ENCODE measurements around the gene IFITM5. TPM values are rescaled to one million over a fixed set of nuclear protein-coding genes. Genes with fewer than 3 reads are reported as not detected.

The IFITM5 gene
- total and polyA plus RNA-seq, 2 donors from 2014 or later: not detected

- H3K4me3 ChIP-seq (ENCODE audit: low read length in 3 of 3): no peak overlapping the region
- no peaks in the 10 kb centered on the region for H3K27me3 ChIP-seq (ENCODE audit: control insufficient read depth, insufficient read depth, low read length)
- no peaks in the 10 kb centered on the region for H3K36me3 ChIP-seq (ENCODE audit: control insufficient read depth in 2 of 3, insufficient read depth in 3 of 3, low read length in 3 of 3)
- no peaks in the 10 kb centered on the region for H3K9me3 ChIP-seq (ENCODE audit: control insufficient read depth in 2 of 3, insufficient read depth in 1 of 3, low read length in 3 of 3)
- H3K9ac ChIP-seq (ENCODE audit: low read length in 3 of 3): no peak overlapping the region
- DNase-seq: no peak
- intact Hi-C loops (cut with DNase I): no loop called here
- FAIRE-seq: no peak
- no peak overlapping the region for H3K27ac ChIP-seq (ENCODE audit: low read depth in 2 of 2, low read length in 2 of 2)
- H3K4me1 ChIP-seq (ENCODE audit: control insufficient read depth in 2 of 3, insufficient read depth in 2 of 3, low read depth in 1 of 3, low read length in 3 of 3): no peaks in the 10 kb centered on the region
- no peak for TF ChIP-seq CTCF (IDR thresholded peaks at IDR 0.05; ENCODE audit: borderline replicate concordance, extremely low read depth, insufficient read depth)
Measured at GRCh38 chr11:272931-273198, 26.5 kb downstream of the IFITM5 start.

- Histone ChIP-seq H3K4me3 (ENCODE audit: low read length in 3 of 3) (no peak overlapping the region), H3K4me1 (ENCODE audit: control insufficient read depth in 2 of 3, insufficient read depth in 2 of 3, low read depth in 1 of 3, low read length in 3 of 3) (peaks cover 0 to 2% (median 0%) of the 10 kb centered on the region in 3 donors), H3K9me3 (ENCODE audit: control insufficient read depth in 2 of 3, insufficient read depth in 1 of 3, low read length in 3 of 3) (no peaks in the 10 kb centered on the region), H3K27ac (ENCODE audit: low read depth in 2 of 2, low read length in 2 of 2) (no peak overlapping the region), H3K27me3 (ENCODE audit: control insufficient read depth, insufficient read depth, low read length) (no peaks in the 10 kb centered on the region), H3K36me3 (ENCODE audit: control insufficient read depth in 2 of 3, insufficient read depth in 3 of 3, low read length in 3 of 3) (no peaks in the 10 kb centered on the region), H3K9ac (ENCODE audit: low read length in 3 of 3) (no peak overlapping the region)
- DNase-seq (peak in 1 of 5 donors; percentile 63), FAIRE-seq (no peak)
- no peak for TF ChIP-seq CTCF (IDR thresholded peaks at IDR 0.05; ENCODE audit: borderline replicate concordance, extremely low read depth, insufficient read depth)
- intact Hi-C loops (cut with DNase I): no loop called here
Measured at GRCh38 chr11:272195-272930, 27.0 kb downstream of the IFITM5 start.

- intact Hi-C loops (cut with DNase I): no loop called here
- DNase-seq (peak in 1 of 5 donors; percentile 69), FAIRE-seq (no peak)
- Histone ChIP-seq H3K4me1 (ENCODE audit: control insufficient read depth in 2 of 3, insufficient read depth in 2 of 3, low read depth in 1 of 3, low read length in 3 of 3) (peaks cover 0 to 2% (median 0%) of the 10 kb centered on the region in 3 donors), H3K9ac (ENCODE audit: low read length in 3 of 3) (no peak overlapping the region), H3K27ac (ENCODE audit: low read depth in 2 of 2, low read length in 2 of 2) (no peak overlapping the region), H3K9me3 (ENCODE audit: control insufficient read depth in 2 of 3, insufficient read depth in 1 of 3, low read length in 3 of 3) (no peaks in the 10 kb centered on the region), H3K4me3 (ENCODE audit: low read length in 3 of 3) (no peak overlapping the region), H3K27me3 (ENCODE audit: control insufficient read depth, insufficient read depth, low read length) (no peaks in the 10 kb centered on the region), H3K36me3 (ENCODE audit: control insufficient read depth in 2 of 3, insufficient read depth in 3 of 3, low read length in 3 of 3) (no peaks in the 10 kb centered on the region)
- TF ChIP-seq CTCF (IDR thresholded peaks at IDR 0.05; ENCODE audit: borderline replicate concordance, extremely low read depth, insufficient read depth): no peak
Measured at GRCh38 chr11:271319-271715, 28.0 kb downstream of the IFITM5 start.
